CD4-positive, alpha-beta T cell (primary cell): ENCODE measurements around the gene OIT3. TPM values are rescaled to one million over a fixed set of nuclear protein-coding genes. Genes with fewer than 3 reads are reported as not detected.
"Not testable (repeated sequence)": the region's sequence is repeated elsewhere in the genome, so short reads cannot be mapped to it uniquely, and the experiment has no call there.

Experiments
- ATAC-seq: fragments of 200-7000 bp; cut with Tn5 transposase; one replicate; pipeline ENCODE4 v1.10.0; 2022; ENCODE audit warnings: mild to moderate bottlenecking; ENCODE audit not compliant: poor library complexity
- CTCF ChIA-PET: fragments of 350-600 bp; sonication (Branson Sonifier 250); formaldehyde crosslinking; loops from one replicate; lab custom pipeline; 2021; ENCODE audit warnings: antibody characterized with exemption, inconsistent platforms; lab: Charles Lee
- POLR2A ChIA-PET: fragments of 350-600 bp; sonication (Branson Sonifier 250); formaldehyde crosslinking; loops from one replicate; lab custom pipeline; 2021; ENCODE audit warnings: antibody characterized with exemption, inconsistent platforms; lab: Charles Lee
- DNase-seq, 14 experiments: peaks; one replicate each; pipeline ENCODE4 v3.0.0-alpha.2; 2013 to 2020; ENCODE audit warnings: mixed read lengths in 2 of 14
- H3K27ac ChIP-seq, 2 donors: one replicate each; pipeline versions ENCODE4 v1.5.1 to v1.7.0; 2013; ENCODE audit warnings: low read length in 2 of 2, low read depth in 1 of 2, mild to moderate bottlenecking in 1 of 2
- H3K27me3 ChIP-seq, 2 experiments: 1 replicate in 1 of 2; 2 replicates in 1 of 2; pipeline versions ENCODE4 v1.6.1 to v1.7.0; 2013; ENCODE audit warnings: low read length in 2 of 2, control low read depth in 1 of 2, mild to moderate bottlenecking in 1 of 2, moderate library complexity in 1 of 2; ENCODE audit not compliant: insufficient read depth in 2 of 2, control insufficient read depth in 1 of 2
- H3K36me3 ChIP-seq: one replicate; pipeline ENCODE4 v1.6.1; 2013; ENCODE audit warnings: low read length, control low read depth; ENCODE audit not compliant: insufficient read depth
- H3K4me1 ChIP-seq: one replicate; pipeline ENCODE4 v1.6.1; 2013; ENCODE audit warnings: low read length, control low read depth; ENCODE audit not compliant: insufficient read depth
- H3K4me3 ChIP-seq: one replicate; pipeline ENCODE4 v1.5.1; 2013; ENCODE audit warnings: mild to moderate bottlenecking, low read length, moderate library complexity
- H3K9me3 ChIP-seq, 2 experiments: 1 replicate in 1 of 2; 2 replicates in 1 of 2; pipeline versions ENCODE4 v1.6.1 to v1.7.0; 2013; ENCODE audit warnings: low read length in 2 of 2, mild to moderate bottlenecking in 2 of 2, control low read depth in 1 of 2, moderate library complexity in 1 of 2; ENCODE audit not compliant: control insufficient read depth in 1 of 2, insufficient read depth in 1 of 2
- H3K27ac Mint-ChIP-seq: one replicate; pipeline ENCODE4 v1.8.0; 2020; ENCODE audit warnings: mixed read lengths
- H3K27me3 Mint-ChIP-seq: one replicate; pipeline ENCODE4 v1.8.0; 2021; ENCODE audit warnings: mixed read lengths
- H3K36me3 Mint-ChIP-seq: one replicate; pipeline ENCODE4 v1.8.0; 2021; ENCODE audit warnings: low read depth, mixed read lengths
- H3K4me1 Mint-ChIP-seq: one replicate; pipeline ENCODE4 v1.8.0; 2021; ENCODE audit warnings: low read depth, mixed read lengths
- H3K4me3 Mint-ChIP-seq: one replicate; pipeline ENCODE4 v1.8.0; 2020; ENCODE audit warnings: mild to moderate bottlenecking, mixed read lengths
- H3K9me3 Mint-ChIP-seq: one replicate; pipeline ENCODE4 v1.8.0; 2020; ENCODE audit warnings: mixed read lengths
- intact Hi-C, 2 experiments: fragments of 100-400 bp; cut with DNase I in 1 of 2; cut with micrococcal nuclease in 1 of 2; formaldehyde crosslinking; loops; one replicate each; pipeline versions ENCODE4 v1.15.1 to v1.9.0; 2023 to 2025; cut with DNase I, micrococcal nuclease
- total RNA-seq, 174 experiments: library from RNA in 2 of 174; stranded (reverse) in 2 of 174; gene quantifications; one replicate each; pipeline ENCODE4 v1.2.3 and lab custom pipeline; 2021 to 2026
- TF ChIP-seq, protein P1 (sequence below): fragments of 200-600 bp; IDR thresholded peaks from one replicate; pipeline ENCODE4 v1.8.0; 2022; ENCODE audit warnings: antibody characterized with exemption, mild to moderate bottlenecking

Gene OIT3
- total RNA-seq, 2 experiments from 2014 or later = not detected

DNA sequence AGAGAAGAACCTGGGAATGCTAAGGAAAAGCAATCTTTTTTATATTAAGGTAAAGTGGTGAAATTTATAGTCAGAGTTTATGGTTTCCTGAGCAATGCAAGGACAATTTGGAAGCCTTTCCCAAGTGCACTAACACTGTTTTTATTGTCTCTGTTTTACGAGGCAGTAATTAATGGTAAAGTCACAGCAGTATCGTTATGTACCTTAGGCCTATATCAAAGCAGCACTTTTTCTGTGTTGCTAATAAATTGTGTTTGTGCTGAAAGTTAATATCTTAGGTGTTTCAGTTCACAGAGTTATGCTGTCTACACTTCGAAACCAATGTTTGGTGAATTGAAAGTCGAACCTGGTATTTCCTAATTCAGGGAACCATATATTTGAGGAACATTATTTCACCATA, 19.2 kb downstream of the OIT3 start:
- H3K9me3 Mint-ChIP-seq = no peaks in the 10 kb centered on the region
- no peak for DNase-seq
- no peak overlapping the region for H3K27ac Mint-ChIP-seq
- H3K4me3 Mint-ChIP-seq = no peak overlapping the region
- ChIA-PET POLR2A (no interaction called here), CTCF (no interaction called here)
- no peaks in the 10 kb centered on the region for H3K27me3 Mint-ChIP-seq
- Histone ChIP-seq H3K4me1 (no peaks in the 10 kb centered on the region), H3K36me3 (no peaks in the 10 kb centered on the region), H3K9me3 (no peaks in the 10 kb centered on the region), H3K27me3 (no peaks in the 10 kb centered on the region), H3K4me3 (no peak overlapping the region), H3K27ac (no peak overlapping the region)
- intact Hi-C loops = no loop called here
- no peaks in the 10 kb centered on the region for H3K4me1 Mint-ChIP-seq
- no peak for ATAC-seq
- no peaks in the 10 kb centered on the region for H3K36me3 Mint-ChIP-seq
- TF ChIP-seq, protein P1, sequence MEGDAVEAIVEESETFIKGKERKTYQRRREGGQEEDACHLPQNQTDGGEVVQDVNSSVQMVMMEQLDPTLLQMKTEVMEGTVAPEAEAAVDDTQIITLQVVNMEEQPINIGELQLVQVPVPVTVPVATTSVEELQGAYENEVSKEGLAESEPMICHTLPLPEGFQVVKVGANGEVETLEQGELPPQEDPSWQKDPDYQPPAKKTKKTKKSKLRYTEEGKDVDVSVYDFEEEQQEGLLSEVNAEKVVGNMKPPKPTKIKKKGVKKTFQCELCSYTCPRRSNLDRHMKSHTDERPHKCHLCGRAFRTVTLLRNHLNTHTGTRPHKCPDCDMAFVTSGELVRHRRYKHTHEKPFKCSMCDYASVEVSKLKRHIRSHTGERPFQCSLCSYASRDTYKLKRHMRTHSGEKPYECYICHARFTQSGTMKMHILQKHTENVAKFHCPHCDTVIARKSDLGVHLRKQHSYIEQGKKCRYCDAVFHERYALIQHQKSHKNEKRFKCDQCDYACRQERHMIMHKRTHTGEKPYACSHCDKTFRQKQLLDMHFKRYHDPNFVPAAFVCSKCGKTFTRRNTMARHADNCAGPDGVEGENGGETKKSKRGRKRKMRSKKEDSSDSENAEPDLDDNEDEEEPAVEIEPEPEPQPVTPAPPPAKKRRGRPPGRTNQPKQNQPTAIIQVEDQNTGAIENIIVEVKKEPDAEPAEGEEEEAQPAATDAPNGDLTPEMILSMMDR = no peak

DNA sequence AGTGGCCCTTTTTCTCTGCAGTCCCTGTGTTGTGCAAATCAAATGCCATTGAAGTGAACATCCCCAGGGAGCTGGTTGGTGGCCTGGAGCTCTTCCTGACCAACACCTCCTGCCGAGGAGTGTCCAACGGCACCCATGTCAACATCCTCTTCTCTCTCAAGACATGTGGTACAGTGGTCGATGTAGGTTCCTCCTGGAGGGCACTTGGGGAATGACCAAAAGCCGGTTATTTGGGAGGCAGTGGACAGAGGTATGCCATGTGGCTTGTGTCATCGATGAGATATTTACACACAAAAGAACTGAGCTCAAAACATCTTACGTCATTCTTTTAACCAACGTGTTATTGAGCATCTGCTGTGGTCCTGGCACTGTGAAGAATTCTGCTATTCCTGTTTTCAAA, 19.7 kb downstream of the OIT3 start:
- ATAC-seq (no peak), DNase-seq (no peak)
- H3K36me3 Mint-ChIP-seq = no peaks in the 10 kb centered on the region
- intact Hi-C loops = no loop called here
- no peaks in the 10 kb centered on the region for H3K27me3 Mint-ChIP-seq
- H3K4me3 Mint-ChIP-seq = no peak overlapping the region
- no peak overlapping the region for H3K27ac ChIP-seq
- no peak overlapping the region for H3K4me3 ChIP-seq
- no peaks in the 10 kb centered on the region for H3K27me3 ChIP-seq
- H3K9me3 Mint-ChIP-seq = no peaks in the 10 kb centered on the region
- no peaks in the 10 kb centered on the region for H3K4me1 ChIP-seq
- H3K4me1 Mint-ChIP-seq = no peaks in the 10 kb centered on the region
- no peaks in the 10 kb centered on the region for H3K36me3 ChIP-seq
- ChIA-PET CTCF (no interaction called here), POLR2A (no interaction called here)
- no peaks in the 10 kb centered on the region for H3K9me3 ChIP-seq
- TF ChIP-seq, protein P1 = no peak
- H3K27ac Mint-ChIP-seq = no peak overlapping the region

DNA sequence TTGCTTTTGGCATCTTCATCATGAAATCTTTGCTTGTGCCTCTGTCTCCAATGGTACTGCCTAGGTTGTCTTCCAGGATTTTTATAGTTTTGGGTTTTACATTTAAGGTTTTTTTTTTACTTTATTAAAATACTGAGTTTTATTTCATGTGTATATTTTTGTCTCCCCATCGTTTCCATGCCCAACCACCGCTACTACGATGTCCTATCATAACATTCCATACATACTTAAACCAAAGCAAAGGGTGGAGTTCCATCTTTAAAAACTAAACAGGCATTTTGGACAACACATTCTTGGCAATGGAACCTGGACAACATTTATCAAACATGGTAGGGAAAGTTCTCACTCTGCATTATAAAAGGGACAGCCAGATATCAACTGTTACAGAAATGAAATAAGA, 23.7 kb downstream of the OIT3 start:
- H3K9me3 Mint-ChIP-seq, H3K4me3 ChIP-seq, intact Hi-C loops, H3K36me3 ChIP-seq, H3K9me3 ChIP-seq, H3K4me3 Mint-ChIP-seq, DNase-seq, H3K27ac Mint-ChIP-seq, ATAC-seq, H3K4me1 ChIP-seq, H3K4me1 Mint-ChIP-seq, POLR2A ChIA-PET, H3K27ac ChIP-seq, H3K36me3 Mint-ChIP-seq, H3K27me3 ChIP-seq, H3K27me3 Mint-ChIP-seq, CTCF ChIA-PET: not testable (repeated sequence)

DNA sequence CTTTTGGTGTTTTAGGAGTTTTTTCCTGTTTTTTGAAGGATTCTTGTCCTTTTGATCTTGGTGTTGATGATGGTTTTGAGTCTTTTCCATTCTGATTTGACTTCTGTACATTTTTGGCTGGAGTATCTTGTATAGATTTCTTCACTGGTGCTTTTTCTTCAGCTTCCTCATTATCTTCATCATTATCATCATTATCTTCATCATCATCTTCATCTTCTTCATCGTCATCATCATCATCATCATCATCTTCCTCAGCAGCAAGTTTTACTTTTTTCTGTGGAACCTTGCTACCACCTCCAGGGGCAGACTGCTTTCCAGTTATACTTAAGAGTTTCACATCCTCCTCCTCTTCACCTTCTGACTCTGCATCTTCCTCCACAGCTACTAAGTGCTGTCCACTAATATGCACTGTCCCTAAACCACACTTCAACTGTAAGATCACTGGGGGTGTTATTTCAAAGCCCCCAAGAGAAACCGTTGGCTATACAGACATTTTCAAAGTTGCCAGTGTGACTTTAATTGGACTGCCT, 24.3 kb downstream of the OIT3 start:
- H3K36me3 ChIP-seq, CTCF ChIA-PET, H3K4me1 Mint-ChIP-seq, H3K4me1 ChIP-seq, H3K27ac ChIP-seq, DNase-seq, ATAC-seq, H3K36me3 Mint-ChIP-seq, intact Hi-C loops, H3K9me3 ChIP-seq, H3K27me3 Mint-ChIP-seq, H3K27ac Mint-ChIP-seq, H3K27me3 ChIP-seq, H3K4me3 Mint-ChIP-seq, POLR2A ChIA-PET, H3K9me3 Mint-ChIP-seq, H3K4me3 ChIP-seq: not testable (repeated sequence)
